Body of pancreas (tissue), 4 donors: Measurements from ENCODE around the gene PHTF2. TPM values are rescaled to one million over a fixed set of nuclear protein-coding genes. Genes with fewer than 3 reads are reported as not detected.

Source experiments
- ATAC-seq: fragments of 150-250 bp; one replicate; pipeline ENCODE4 v1.9.1; 2016
- DNase-seq, 4 donors: peaks; one replicate each; pipeline ENCODE4 v3.0.0-alpha.2; 2019
- H3K27ac ChIP-seq, 4 donors: fragments of 200-600 bp; sonication (generic); 1 replicate in 3 of 4; 2 replicates in 1 of 4; pipeline versions ENCODE4 v1.5.1 to v1.6.1; 2016 to 2019; ENCODE audit warnings: mild to moderate bottlenecking in 1 of 4, mixed read lengths in 1 of 4, moderate library complexity in 1 of 4
- H3K27me3 ChIP-seq, 2 donors: fragments of 200-600 bp; sonication (generic); one replicate each; pipeline ENCODE4 v1.6.0; 2016; ENCODE audit warnings: mild to moderate bottlenecking in 1 of 2
- H3K36me3 ChIP-seq, 2 donors: fragments of 200-600 bp; sonication (generic); replicated peaks in 1 of 2; 2 replicates each; pipeline ENCODE4 v1.5.1; 2016; ENCODE audit warnings: low read depth in 2 of 2; ENCODE audit not compliant: insufficient read depth in 1 of 2
- H3K4me1 ChIP-seq: fragments of 200-600 bp; sonication (generic); one replicate; pipeline ENCODE4 v1.6.0; 2016
- H3K4me3 ChIP-seq, 2 donors: fragments of 200-600 bp; sonication (generic); 1 replicate in 1 of 2; 2 replicates in 1 of 2; pipeline ENCODE4 v1.5.1; 2016 to 2019
- H3K9me3 ChIP-seq, 3 donors: fragments of 200-600 bp; sonication (generic); 1 replicate in 2 of 3; 2 replicates in 1 of 3; pipeline ENCODE4 v1.5.1; 2016
- CTCF ChIP-seq, 7 experiments: fragments of 450-650 bp in 4 of 7; fragments of 200-600 bp in 3 of 7; sonication (generic) in 3 of 7; IDR thresholded peaks; one replicate each; pipeline ENCODE4 v1.5.1; 2016 to 2019; ENCODE audit warnings: antibody characterized with exemption in 7 of 7
- POLR2A ChIP-seq, 3 donors: fragments of 450-650 bp; IDR thresholded peaks; one replicate each; pipeline ENCODE4 v1.6.1; 2016; ENCODE audit warnings: antibody characterized with exemption in 3 of 3, mild to moderate bottlenecking in 2 of 3
- WGBS, 2 donors: methylation state at CpG; one replicate each; pipeline ENCODE4 v1.1.5; 2017; 5-methylcytosine and 5-hydroxymethylcytosine counted together
- intact Hi-C: fragments of 100-400 bp; cut with DNase I; formaldehyde crosslinking; loops from one replicate; pipeline ENCODE4 v1.15.1; 2023
- total RNA-seq, 2 donors: library from RNA; depleted of rRNA; stranded (reverse); fragments of >200 nt; gene quantifications; one replicate each; pipeline ENCODE4 v1.1.0, GENCODE V29; 2016

The PHTF2 gene
- total RNA-seq, 2 donors from 2014 or later = 7.9 to 9.6 TPM

- 44 to 62% methylated on average over 2 of the region's 2 CpGs for WGBS, 2 donors
- Histone ChIP-seq H3K9me3 (no peaks in the 10 kb centered on the region), H3K27ac (no peak overlapping the region), H3K4me1 (no peaks in the 10 kb centered on the region), H3K27me3 (no peaks in the 10 kb centered on the region), H3K4me3 (no peak overlapping the region), H3K36me3 (no peaks in the 10 kb centered on the region)
- TF ChIP-seq CTCF (IDR thresholded peaks at IDR 0.05) = no peak
- TF ChIP-seq POLR2A (IDR thresholded peaks at IDR 0.05) = no peak
- ATAC-seq (no peak), DNase-seq (no peak)
- intact Hi-C loops = no loop called here
These were observed 110.1 kb downstream of the PHTF2 start for GRCh38 chr7:77908664-77909063.

GRCh38 chr7:77910124-77910523 lies 111.6 kb downstream of the PHTF2 start:
- TF ChIP-seq POLR2A (IDR thresholded peaks at IDR 0.05) (no peak), CTCF (IDR thresholded peaks at IDR 0.05) (no peak)
- intact Hi-C loops = no loop called here
- no peaks in the 10 kb centered on the region for H3K27me3 ChIP-seq
- DNase-seq (no peak), ATAC-seq (no peak)
- H3K27ac ChIP-seq = no peak overlapping the region
- no peaks in the 10 kb centered on the region for H3K36me3 ChIP-seq
- no peak overlapping the region for H3K4me3 ChIP-seq
- whole genome bisulfite sequencing, 2 donors = 48 to 60% methylated on average over 2 of the region's 2 CpGs
- H3K4me1 ChIP-seq = no peaks in the 10 kb centered on the region
- no peaks in the 10 kb centered on the region for H3K9me3 ChIP-seq

GRCh38 chr7:77912293-77912692 lies 113.7 kb downstream of the PHTF2 start:
- Histone ChIP-seq H3K4me1 (peaks cover 3% of the 10 kb centered on the region), H3K4me3 (no peak overlapping the region), H3K36me3 (no peaks in the 10 kb centered on the region), H3K27ac (no peak overlapping the region), H3K27me3 (no peaks in the 10 kb centered on the region), H3K9me3 (no peaks in the 10 kb centered on the region)
- intact Hi-C loops = no loop called here
- 24 to 50% methylated on average over 1 of the region's 1 CpG for WGBS, 2 donors
- ATAC-seq (no peak), DNase-seq (no peak)
- TF ChIP-seq CTCF (IDR thresholded peaks at IDR 0.05) (no peak), POLR2A (IDR thresholded peaks at IDR 0.05) (no peak)

GRCh38 chr7:77913977-77914607 lies 115.5 kb downstream of the PHTF2 start:
- Histone ChIP-seq H3K9me3 (no peaks in the 10 kb centered on the region), H3K4me3 (no peak overlapping the region), H3K36me3 (no peaks in the 10 kb centered on the region), H3K4me1 (peaks cover 20% of the 10 kb centered on the region), H3K27ac (no peak overlapping the region), H3K27me3 (no peaks in the 10 kb centered on the region)
- TF ChIP-seq CTCF (IDR thresholded peaks at IDR 0.05) (no peak), POLR2A (IDR thresholded peaks at IDR 0.05) (no peak)
- ATAC-seq = no peak
- 84% methylated on average over 4 of the region's 4 CpGs for WGBS, 2 donors
- no peak for DNase-seq
- intact Hi-C loops = no loop called here
